ENCODE data around the gene TUBGCP5.
"Not testable (repeated sequence)": the region's sequence is repeated elsewhere in the genome, so short reads cannot be mapped to it uniquely, and the experiment has no call there.

- not testable (repeated sequence) for TF ChIP-seq REST (tag by site-specific recombination; IDR thresholded peaks at IDR 0.05); CTCF (tag by site-specific recombination; IDR thresholded peaks at IDR 0.05); ZNF292 (tag by site-specific recombination; IDR thresholded peaks at IDR 0.05; ENCODE audit: borderline replicate concordance, low read depth); SP2 (tag by site-specific recombination; IDR thresholded peaks at IDR 0.05); HIC1 (tag by site-specific recombination; IDR thresholded peaks at IDR 0.05); ZNF138 (tag by site-specific recombination; IDR thresholded peaks at IDR 0.05; ENCODE audit: borderline replicate concordance); ZNF140 (tag by site-specific recombination; IDR thresholded peaks at IDR 0.05); ZNF132 (tag by site-specific recombination; IDR thresholded peaks at IDR 0.05; ENCODE audit: borderline replicate concordance); ZNF324 (tag by site-specific recombination; IDR thresholded peaks at IDR 0.05)
Measured at GRCh38 chr15:23012616-23013015, 26.8 kb downstream of the TUBGCP5 start.
